Parathyroid adenoma (tissue), 2 donors: Measurements from ENCODE around the gene TSPAN2.

Experiments
- H2AFZ ChIP-seq: fragments of 300-600 bp; sonication (generic); one replicate; pipeline ENCODE4 v1.7.0; 2017; ENCODE audit warnings: antibody characterized with exemption, mild to moderate bottlenecking
- H3K27ac ChIP-seq: fragments of 300-600 bp; sonication (generic); one replicate; pipeline ENCODE4 v1.7.0; 2017
- H3K27me3 ChIP-seq: fragments of 300-600 bp; sonication (generic); one replicate; pipeline ENCODE4 v1.7.0; 2017; ENCODE audit warnings: low read length; ENCODE audit not compliant: control insufficient read depth, insufficient read depth
- H3K36me3 ChIP-seq: fragments of 300-600 bp; sonication (generic); one replicate; pipeline ENCODE4 v1.7.0; 2017; ENCODE audit warnings: low read length; ENCODE audit not compliant: control insufficient read depth, insufficient read depth
- H3K4me1 ChIP-seq: fragments of 300-600 bp; sonication (generic); one replicate; pipeline ENCODE4 v1.7.0; 2017; ENCODE audit warnings: control low read depth
- H3K4me2 ChIP-seq: fragments of 300-600 bp; sonication (generic); one replicate; pipeline ENCODE4 v1.7.0; 2017; ENCODE audit warnings: low read length
- H3K4me3 ChIP-seq: fragments of 300-600 bp; sonication (generic); one replicate; pipeline ENCODE4 v1.7.0; 2017; ENCODE audit warnings: low read depth, low read length
- H3K79me2 ChIP-seq: fragments of 300-600 bp; sonication (generic); one replicate; pipeline ENCODE4 v1.7.0; 2017; ENCODE audit warnings: control low read depth
- H3K9ac ChIP-seq: fragments of 300-600 bp; sonication (generic); one replicate; pipeline ENCODE4 v1.7.0; 2017; ENCODE audit warnings: mild to moderate bottlenecking
- H3K9me3 ChIP-seq: fragments of 300-600 bp; sonication (generic); one replicate; pipeline ENCODE4 v1.7.0; 2017; ENCODE audit warnings: low read length; ENCODE audit not compliant: control insufficient read depth
- CTCF ChIP-seq: fragments of 300-600 bp; sonication (generic); IDR thresholded peaks from one replicate; pipeline ENCODE4 v1.7.0; 2017; ENCODE audit warnings: antibody characterized with exemption, mild to moderate bottlenecking
- donor health status: primary hyperparathyroidism.

Gene TSPAN2

GRCh38 chr1:115064461-115064860 is 24.8 kb downstream of the TSPAN2 start:
- Histone ChIP-seq H3K27ac (no peak overlapping the region), H3K4me3 (no peak overlapping the region), H3K4me1 (no peaks in the 10 kb centered on the region), H2AFZ (no peak overlapping the region), H3K36me3 (no peaks in the 10 kb centered on the region), H3K79me2 (no peaks in the 10 kb centered on the region), H3K9me3 (no peaks in the 10 kb centered on the region), H3K4me2 (no peak overlapping the region), H3K9ac (no peak overlapping the region), H3K27me3 (no peaks in the 10 kb centered on the region)
- TF ChIP-seq CTCF, result no peak

GRCh38 chr1:115063228-115063901 is 25.9 kb downstream of the TSPAN2 start:
- no peak overlapping the region for H3K9ac ChIP-seq
- H3K27me3 ChIP-seq, result no peaks in the 10 kb centered on the region
- H3K79me2 ChIP-seq, result no peaks in the 10 kb centered on the region
- no peak for TF ChIP-seq CTCF
- H3K9me3 ChIP-seq, result no peaks in the 10 kb centered on the region
- no peak overlapping the region for H3K4me3 ChIP-seq
- no peaks in the 10 kb centered on the region for H3K36me3 ChIP-seq
- H2AFZ ChIP-seq, result no peak overlapping the region
- no peak overlapping the region for H3K27ac ChIP-seq
- H3K4me1 ChIP-seq, result no peaks in the 10 kb centered on the region
- H3K4me2 ChIP-seq, result no peak overlapping the region

GRCh38 chr1:115062542-115063004 is 26.7 kb downstream of the TSPAN2 start:
- no peak overlapping the region for H3K4me3 ChIP-seq
- peaks cover 1% of the 10 kb centered on the region for H3K4me1 ChIP-seq
- H3K9me3 ChIP-seq, result no peaks in the 10 kb centered on the region
- no peak overlapping the region for H3K4me2 ChIP-seq
- no peak overlapping the region for H2AFZ ChIP-seq
- no peaks in the 10 kb centered on the region for H3K36me3 ChIP-seq
- no peak overlapping the region for H3K9ac ChIP-seq
- no peak overlapping the region for H3K27ac ChIP-seq
- TF ChIP-seq CTCF, result no peak
- no peaks in the 10 kb centered on the region for H3K79me2 ChIP-seq
- H3K27me3 ChIP-seq, result no peaks in the 10 kb centered on the region

- H3K27me3 ChIP-seq, result no peaks in the 10 kb centered on the region
- H3K79me2 ChIP-seq, result no peaks in the 10 kb centered on the region
- TF ChIP-seq CTCF, result no peak
- no peak overlapping the region for H3K9ac ChIP-seq
- no peaks in the 10 kb centered on the region for H3K9me3 ChIP-seq
- peaks cover 15% of the 10 kb centered on the region for H3K4me1 ChIP-seq
- no peak overlapping the region for H3K27ac ChIP-seq
- no peak overlapping the region for H2AFZ ChIP-seq
- no peaks in the 10 kb centered on the region for H3K36me3 ChIP-seq
- no peak overlapping the region for H3K4me2 ChIP-seq
- no peak overlapping the region for H3K4me3 ChIP-seq
Measured at GRCh38 chr1:115060501-115060900, 28.8 kb downstream of the TSPAN2 start.

GRCh38 chr1:115059316-115059715 is 30.0 kb downstream of the TSPAN2 start:
- Histone ChIP-seq H3K4me3 (no peak overlapping the region), H3K4me2 (no peak overlapping the region), H3K4me1 (peaks cover 16% of the 10 kb centered on the region), H3K9me3 (no peaks in the 10 kb centered on the region), H2AFZ (no peak overlapping the region), H3K36me3 (no peaks in the 10 kb centered on the region), H3K9ac (no peak overlapping the region), H3K79me2 (no peaks in the 10 kb centered on the region), H3K27ac (no peak overlapping the region), H3K27me3 (no peaks in the 10 kb centered on the region)
- no peak for TF ChIP-seq CTCF
